NCI-H82 treated with DMSO at 0.1 percent for 48 hours (cell line): ENCODE measurements around the gene HCFC1R1.

ENCODE experiments used
- DNase-seq: peaks from one replicate; lab custom pipeline; 2025; ENCODE audit not compliant: unreplicated experiment; lab: John Stamatoyannopoulos, UW

HCFC1R1 gene

GRCh38 chr16:2976673-2977072 is 47.1 kb downstream of the HCFC1R1 start:
- DNase-seq, result no peak

GRCh38 chr16:2976201-2976600 is 47.5 kb downstream of the HCFC1R1 start:
- no peak for DNase-seq

GRCh38 chr16:2975161-2975795 is 48.5 kb downstream of the HCFC1R1 start:
- no peak for DNase-seq

- DNase-seq, result no peak
Measured at GRCh38 chr16:2974319-2975056, 49.3 kb downstream of the HCFC1R1 start.

GRCh38 chr16:2973605-2974318 is 50.0 kb downstream of the HCFC1R1 start:
- DNase-seq, result no peak

GRCh38 chr16:2973093-2973492 is 50.6 kb downstream of the HCFC1R1 start:
- DNase-seq, result no peak
